ENCODE results near the gene MMP1. TPM values are rescaled to one million over a fixed set of nuclear protein-coding genes. Genes with fewer than 3 reads are reported as not detected.

MMP1 gene
- total RNA-seq, 1 experiment from 2014 or later = not detected

DNA sequence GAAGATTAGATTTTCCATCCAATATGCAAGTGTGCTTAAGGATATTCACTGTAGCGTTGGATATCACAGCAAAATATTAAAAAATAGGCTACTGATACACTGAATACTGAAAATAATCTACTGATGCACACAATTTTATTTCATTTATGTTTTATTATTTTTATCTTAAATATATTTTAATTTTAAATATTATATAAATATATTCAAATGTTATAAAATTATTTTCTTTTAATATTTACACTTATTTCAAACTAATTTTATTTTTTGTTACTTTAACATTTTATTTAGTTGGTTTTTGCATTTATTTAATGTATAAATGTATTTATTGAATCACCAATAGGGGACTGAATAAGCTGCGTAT lies 33.1 kb upstream of the MMP1 start:
- peaks cover 2% of the 10 kb centered on the region; the same call in 1 of the 2 replicates for H3K4me1 ChIP-seq (ENCODE audit: insufficient read depth, low read length)
- H2AFZ ChIP-seq (ENCODE audit: low read length) = no peak overlapping the region
- TF ChIP-seq, protein P1, sequence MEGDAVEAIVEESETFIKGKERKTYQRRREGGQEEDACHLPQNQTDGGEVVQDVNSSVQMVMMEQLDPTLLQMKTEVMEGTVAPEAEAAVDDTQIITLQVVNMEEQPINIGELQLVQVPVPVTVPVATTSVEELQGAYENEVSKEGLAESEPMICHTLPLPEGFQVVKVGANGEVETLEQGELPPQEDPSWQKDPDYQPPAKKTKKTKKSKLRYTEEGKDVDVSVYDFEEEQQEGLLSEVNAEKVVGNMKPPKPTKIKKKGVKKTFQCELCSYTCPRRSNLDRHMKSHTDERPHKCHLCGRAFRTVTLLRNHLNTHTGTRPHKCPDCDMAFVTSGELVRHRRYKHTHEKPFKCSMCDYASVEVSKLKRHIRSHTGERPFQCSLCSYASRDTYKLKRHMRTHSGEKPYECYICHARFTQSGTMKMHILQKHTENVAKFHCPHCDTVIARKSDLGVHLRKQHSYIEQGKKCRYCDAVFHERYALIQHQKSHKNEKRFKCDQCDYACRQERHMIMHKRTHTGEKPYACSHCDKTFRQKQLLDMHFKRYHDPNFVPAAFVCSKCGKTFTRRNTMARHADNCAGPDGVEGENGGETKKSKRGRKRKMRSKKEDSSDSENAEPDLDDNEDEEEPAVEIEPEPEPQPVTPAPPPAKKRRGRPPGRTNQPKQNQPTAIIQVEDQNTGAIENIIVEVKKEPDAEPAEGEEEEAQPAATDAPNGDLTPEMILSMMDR (conservative IDR thresholded peaks at IDR 0.05) = no peak
- H3K79me2 ChIP-seq (ENCODE audit: insufficient read depth, low read length) = no peaks in the 10 kb centered on the region
- H2BK15ac ChIP-seq (ENCODE audit: low read depth, low read length) = no peak overlapping the region
- H2BK12ac ChIP-seq (ENCODE audit: insufficient read length, low read depth, low read length) = no peak overlapping the region
- no peak overlapping the region for H4K5ac ChIP-seq (ENCODE audit: insufficient read length, low read depth, low read length)
- Mint-ChIP-seq H3K4me1 (peaks cover 12 to 13% of the 10 kb centered on the region in 2 experiments), H3K9me3 (peaks cover 8 to 9% of the 10 kb centered on the region in 2 experiments; a peak in 4 of 5 replicates), H3K27me3 (ENCODE audit: low read depth) (peaks cover 3% of the 10 kb centered on the region; the same call in 1 of the 2 replicates), H3K4me3 (no peak overlapping the region), H3K27ac (no peak overlapping the region), H3K36me3 (ENCODE audit: insufficient read depth in 1 of 3, low read depth in 3 of 3) (peaks cover 4 to 9% (median 5%) of the 10 kb centered on the region in 3 experiments; a peak in 5 of 7 replicates)
- no peak overlapping the region for H3K14ac ChIP-seq (ENCODE audit: insufficient read depth, low read length)
- no peaks in the 10 kb centered on the region for H3K27me3 ChIP-seq (ENCODE audit: insufficient read depth, low read length)
- peaks cover 2% of the 10 kb centered on the region for H3K9me3 ChIP-seq (ENCODE audit: control insufficient read depth, low read depth, low read length)
- H4K8ac ChIP-seq (replicated peaks; ENCODE audit: insufficient read length, low read depth, low read length) = no peak overlapping the region
- no peak overlapping the region for H3K56ac ChIP-seq (ENCODE audit: insufficient read length, low read depth, low read length)
- WGBS (ENCODE audit: extremely low coverage, insufficient read length, low lambda C conversion rate) = no CpG with 5 or more reads among the region's 2 CpGs
- no peak overlapping the region for H3T11ph ChIP-seq (ENCODE audit: low read length)
- H3K23ac ChIP-seq (ENCODE audit: insufficient read length, low read depth, low read length) = no peak overlapping the region
- DNase-seq = no peak
- no peak overlapping the region for H3K4ac ChIP-seq (ENCODE audit: low read depth, low read length)
- H3K4me2 ChIP-seq (ENCODE audit: insufficient read depth, insufficient read length, low read length) = no peak overlapping the region
- H3K79me1 ChIP-seq (ENCODE audit: insufficient read depth, low read depth, low read length, poor library complexity, severe bottlenecking) = no peaks in the 10 kb centered on the region
- no peak overlapping the region for H4K91ac ChIP-seq (ENCODE audit: insufficient read length, low read depth, low read length)
- no peak overlapping the region for H2BK20ac ChIP-seq (ENCODE audit: low read depth, low read length, poor library complexity, severe bottlenecking)
- no peak overlapping the region for H3K9ac ChIP-seq (ENCODE audit: extremely low read depth, insufficient read length, low read length)
- H2BK5ac ChIP-seq (ENCODE audit: insufficient read length, low read length) = no peak overlapping the region
- H2BK120ac ChIP-seq (ENCODE audit: low read depth, low read length, poor library complexity, severe bottlenecking) = no peak overlapping the region
- no peak overlapping the region for H3K18ac ChIP-seq (ENCODE audit: insufficient read length, low read depth, low read length)
- H3K27ac ChIP-seq (ENCODE audit: insufficient read length, low read depth, low read length) = no peak overlapping the region
- H4K20me1 ChIP-seq (ENCODE audit: control insufficient read depth, insufficient read depth, insufficient read length) = no peaks in the 10 kb centered on the region
- H3K23me2 ChIP-seq (ENCODE audit: insufficient read length, low read depth, low read length, poor library complexity, severe bottlenecking) = no peaks in the 10 kb centered on the region
- no peak overlapping the region for H2AK5ac ChIP-seq (ENCODE audit: insufficient read length, low read length)
